HG03354 (cell line): ENCODE measurements around the gene PLCZ1.
"Not testable (repeated sequence)": the region's sequence is repeated elsewhere in the genome, so short reads cannot be mapped to it uniquely, and the experiment has no call there.

Source experiments
- ATAC-seq: cut with Tn5 transposase; IDR thresholded peaks from one replicate; pipeline ENCODE4 v1.9.1; 2021; ENCODE audit warnings: mild to moderate bottlenecking; ENCODE audit not compliant: unreplicated experiment, poor library complexity, severe bottlenecking

Gene PLCZ1

GRCh38 chr12:18716236-18716635 is 21.6 kb downstream of the PLCZ1 start:
- no peak for ATAC-seq

GRCh38 chr12:18706798-18707197 is 31.0 kb downstream of the PLCZ1 start:
- no peak for ATAC-seq

GRCh38 chr12:18703911-18704310 is 33.9 kb downstream of the PLCZ1 start:
- ATAC-seq = no peak

GRCh38 chr12:18703321-18703720 is 34.5 kb downstream of the PLCZ1 start:
- ATAC-seq = no peak

- no peak for ATAC-seq
Observed at GRCh38 chr12:18700271-18700670, 37.5 kb downstream of the PLCZ1 start.

- ATAC-seq = no peak
Observed at GRCh38 chr12:18696971-18697602, 40.7 kb downstream of the PLCZ1 start.

- not testable (repeated sequence) for ATAC-seq
Observed at GRCh38 chr12:18693986-18694385, 43.8 kb downstream of the PLCZ1 start.

- ATAC-seq = no peak
Observed at GRCh38 chr12:18690653-18691052, 47.2 kb downstream of the PLCZ1 start.

- no peak for ATAC-seq
Observed at GRCh38 chr12:18689771-18690170, 48.0 kb downstream of the PLCZ1 start.

GRCh38 chr12:18684430-18684829 is 53.4 kb downstream of the PLCZ1 start:
- no peak for ATAC-seq

- no peak for ATAC-seq
Observed at GRCh38 chr12:18683327-18684013, 54.3 kb downstream of the PLCZ1 start.

- ATAC-seq = no peak
Observed at GRCh38 chr12:18681818-18682217, 56.0 kb downstream of the PLCZ1 start.

GRCh38 chr12:18676996-18677588 is 60.7 kb downstream of the PLCZ1 start:
- ATAC-seq = no peak

GRCh38 chr12:18676141-18676540 is 61.7 kb downstream of the PLCZ1 start:
- no peak for ATAC-seq

GRCh38 chr12:18658829-18659228 is 79.0 kb downstream of the PLCZ1 start:
- no peak for ATAC-seq

- no peak for ATAC-seq
Observed at GRCh38 chr12:18658179-18658578, 79.6 kb downstream of the PLCZ1 start.

GRCh38 chr12:18655351-18655750 is 82.5 kb downstream of the PLCZ1 start:
- no peak for ATAC-seq

GRCh38 chr12:18653465-18653864 is 84.3 kb downstream of the PLCZ1 start:
- no peak for ATAC-seq

GRCh38 chr12:18652596-18652995 is 85.2 kb downstream of the PLCZ1 start:
- no peak for ATAC-seq

- ATAC-seq = no peak
Observed at GRCh38 chr12:18651525-18651924, 86.3 kb downstream of the PLCZ1 start.

GRCh38 chr12:18646286-18646890 is 91.4 kb downstream of the PLCZ1 start:
- no peak for ATAC-seq
